Keratinocyte (primary cell): ENCODE measurements around the gene GRAPL. TPM values are rescaled to one million over a fixed set of nuclear protein-coding genes. Genes with fewer than 3 reads are reported as not detected.
"Not testable (repeated sequence)": the region's sequence is repeated elsewhere in the genome, so short reads cannot be mapped to it uniquely, and the experiment has no call there.

Source experiments
- DNase-seq: peaks from one replicate; pipeline ENCODE4 v3.0.0-alpha.2; 2011; ENCODE audit warnings: low read depth, missing footprints, low spot score
- FAIRE-seq: peaks from 2 replicates; lab custom pipeline; 2011; peaks lifted over from hg19 to GRCh38; lab: Jason Lieb, UNC
- H2AFZ ChIP-seq: 2 replicates; pipeline ENCODE4 v1.6.0; 2012; ENCODE audit warnings: low read length, control low read depth, inconsistent platforms; ENCODE audit not compliant: control insufficient read depth
- H3K27ac ChIP-seq: 2 replicates; pipeline ENCODE4 v1.5.1; 2011; ENCODE audit warnings: low read length; ENCODE audit not compliant: control insufficient read depth, insufficient read depth
- H3K27me3 ChIP-seq: 3 replicates; pipeline ENCODE4 v1.6.0; 2011; ENCODE audit warnings: low read length; ENCODE audit not compliant: control insufficient read depth, insufficient read depth; ENCODE audit errors: extremely low read depth
- H3K36me3 ChIP-seq, 2 experiments: 2 replicates in 1 of 2; 3 replicates in 1 of 2; pipeline ENCODE4 v1.5.1; 2011; ENCODE audit warnings: low read length in 2 of 2, mild to moderate bottlenecking in 1 of 2; ENCODE audit not compliant: control insufficient read depth in 2 of 2, insufficient read depth in 2 of 2; ENCODE audit errors: extremely low read depth in 1 of 2
- H3K4me1 ChIP-seq: 3 replicates; pipeline ENCODE4 v1.5.1; 2011; ENCODE audit warnings: low read length; ENCODE audit not compliant: control insufficient read depth, insufficient read depth; ENCODE audit errors: extremely low read depth
- H3K4me2 ChIP-seq: 3 replicates; pipeline ENCODE4 v1.6.0; 2011; ENCODE audit warnings: low read depth, low read length; ENCODE audit not compliant: control insufficient read depth, insufficient read depth; ENCODE audit errors: extremely low read depth
- H3K4me3 ChIP-seq, 3 experiments: fragments of 200-600 bp in 1 of 3; sonication (generic) in 1 of 3; 2 replicates in 2 of 3; 3 replicates in 1 of 3; pipeline ENCODE4 v1.5.1; 2011 to 2016; ENCODE audit warnings: low read length in 3 of 3, mild to moderate bottlenecking in 3 of 3, control low read depth in 2 of 3, inconsistent platforms in 1 of 3, low read depth in 1 of 3, mixed read lengths in 1 of 3, mixed run types in 1 of 3, moderate library complexity in 1 of 3; ENCODE audit not compliant: control insufficient read depth in 2 of 3, insufficient read depth in 2 of 3; ENCODE audit errors: extremely low read depth in 1 of 3
- H3K79me2 ChIP-seq: 2 replicates; pipeline ENCODE4 v1.6.0; 2012; ENCODE audit warnings: low read length; ENCODE audit not compliant: control insufficient read depth, insufficient read depth
- H3K9ac ChIP-seq: 3 replicates; pipeline ENCODE4 v1.6.0; 2011; ENCODE audit warnings: low read length; ENCODE audit not compliant: control insufficient read depth, insufficient read depth; ENCODE audit errors: extremely low read depth
- H3K9me1 ChIP-seq: 3 replicates; pipeline ENCODE4 v1.6.0; 2011; ENCODE audit warnings: low read length; ENCODE audit not compliant: control insufficient read depth, insufficient read depth; ENCODE audit errors: extremely low read depth
- H3K9me3 ChIP-seq: 2 replicates; pipeline ENCODE4 v1.5.1; 2012; ENCODE audit warnings: low read depth, low read length; ENCODE audit not compliant: control insufficient read depth
- H4K20me1 ChIP-seq: 3 replicates; pipeline ENCODE4 v1.6.0; 2011; ENCODE audit warnings: low read length; ENCODE audit not compliant: control insufficient read depth, insufficient read depth; ENCODE audit errors: extremely low read depth
- dilution Hi-C: fragments of 300-500 bp; cut with MboI; formaldehyde crosslinking; loops from one replicate; pipeline ENCODE4 v1.7.0; 2020; ENCODE audit warnings: low sequenced_read_pairs; ENCODE audit not compliant: extremely low pct_ligation_motif_present
- polyA plus RNA-seq, 5 experiments: library from polyadenylated mRNA; depleted of rRNA in 3 of 5; stranded (reverse) in 3 of 5; stranded (forward) in 1 of 5; unstranded in 1 of 5; fragments of >200 nt; gene quantifications; 1 replicate in 1 of 5; 2 replicates in 3 of 5; 3 replicates in 1 of 5; pipeline versions ENCODE4 v1.2.1 to v1.2.3, GENCODE V29; 2011 to 2012; ENCODE audit warnings: missing spikeins in 2 of 5, low read depth in 1 of 5, low replicate concordance in 1 of 5

Gene GRAPL
- polyA plus RNA-seq, 1 donor (not counting 4 experiments of a cell fraction or from before 2014, with no cell fraction given), result not detected

GRCh38 chr17:19093684-19094438, 33.5 kb upstream of the GRAPL start:
- H3K4me3 ChIP-seq, H3K4me1 ChIP-seq, H3K27me3 ChIP-seq, H3K9ac ChIP-seq, FAIRE-seq, DNase-seq, H4K20me1 ChIP-seq, dilution Hi-C loops, H3K4me2 ChIP-seq, H3K36me3 ChIP-seq, H3K9me1 ChIP-seq, H3K9me3 ChIP-seq, H2AFZ ChIP-seq, H3K79me2 ChIP-seq, H3K27ac ChIP-seq: not testable (repeated sequence)

- H3K4me2 ChIP-seq, H3K9me1 ChIP-seq, DNase-seq, H3K27me3 ChIP-seq, dilution Hi-C loops, H3K4me1 ChIP-seq, H3K27ac ChIP-seq, FAIRE-seq, H3K79me2 ChIP-seq, H3K9ac ChIP-seq, H2AFZ ChIP-seq, H3K9me3 ChIP-seq, H3K4me3 ChIP-seq, H4K20me1 ChIP-seq, H3K36me3 ChIP-seq: not testable (repeated sequence)
These were observed 18.9 kb upstream of the GRAPL start for GRCh38 chr17:19108517-19108916.

GRCh38 chr17:19110189-19111097, 16.9 kb upstream of the GRAPL start:
- H3K36me3 ChIP-seq, H4K20me1 ChIP-seq, H3K4me1 ChIP-seq, H3K9me3 ChIP-seq, H3K79me2 ChIP-seq, H3K9me1 ChIP-seq, H2AFZ ChIP-seq, H3K27me3 ChIP-seq, H3K4me2 ChIP-seq, H3K27ac ChIP-seq, DNase-seq, dilution Hi-C loops, H3K4me3 ChIP-seq: not testable (repeated sequence)
- peak overlapping the region; percentile 71 for H3K9ac ChIP-seq
- FAIRE-seq, result peak; percentile 79
